HEK293 (cell line): ENCODE measurements around the gene PTPRJ.

Experiments
- CTCF ChIP-seq: fragments of 450-650 bp; formaldehyde crosslinking; IDR thresholded peaks from 2 replicates; pipeline ENCODE4 v1.5.1; 2016; ENCODE audit warnings: missing biosample characterization, missing genetic modification characterization
- SP7 ChIP-seq: fragments of 450-650 bp; formaldehyde crosslinking; IDR thresholded peaks from 2 replicates; pipeline ENCODE4 v1.5.1; 2016; ENCODE audit warnings: missing biosample characterization, missing genetic modification characterization
- WT1 ChIP-seq: fragments of 450-650 bp; formaldehyde crosslinking; IDR thresholded peaks from 2 replicates; pipeline ENCODE4 v1.5.1; 2016; ENCODE audit warnings: missing biosample characterization, missing genetic modification characterization
- ZBTB17 ChIP-seq: fragments of 450-650 bp; formaldehyde crosslinking; IDR thresholded peaks from 2 replicates; pipeline ENCODE4 v1.5.1; 2016; ENCODE audit warnings: missing biosample characterization, missing genetic modification characterization
- ZNF121 ChIP-seq: fragments of 450-650 bp; formaldehyde crosslinking; IDR thresholded peaks from 2 replicates; pipeline ENCODE4 v1.5.1; 2016; ENCODE audit warnings: missing biosample characterization, missing genetic modification characterization
- ZNF174 ChIP-seq: fragments of 450-650 bp; formaldehyde crosslinking; IDR thresholded peaks from 2 replicates; pipeline ENCODE4 v1.5.0; 2017; ENCODE audit warnings: missing biosample characterization, mild to moderate bottlenecking, missing genetic modification characterization
- ZNF354C ChIP-seq: fragments of 450-650 bp; formaldehyde crosslinking; IDR thresholded peaks from 2 replicates; pipeline ENCODE4 v1.5.1; 2016; ENCODE audit warnings: missing biosample characterization, missing genetic modification characterization, low read depth, borderline replicate concordance
- ZNF549 ChIP-seq: fragments of 450-650 bp; IDR thresholded peaks from 2 replicates; pipeline ENCODE4 v1.5.1; 2018; ENCODE audit warnings: missing biosample characterization, missing genetic modification characterization, mild to moderate bottlenecking, inconsistent platforms, moderate library complexity
- ZNF785 ChIP-seq: fragments of 450-650 bp; formaldehyde crosslinking; IDR thresholded peaks from 2 replicates; pipeline ENCODE4 v1.5.1; 2016; ENCODE audit warnings: missing biosample characterization, missing genetic modification characterization
- ZNF830 ChIP-seq: fragments of 450-650 bp; IDR thresholded peaks from 2 replicates; pipeline ENCODE4 v1.5.0; 2018; ENCODE audit warnings: missing biosample characterization, missing genetic modification characterization, low read depth, mild to moderate bottlenecking, moderate library complexity
- TF ChIP-seq, protein P1 (sequence below): fragments of 450-650 bp; formaldehyde crosslinking; IDR thresholded peaks from 2 replicates; pipeline ENCODE4; 2016; ENCODE audit warnings: missing biosample characterization, missing genetic modification characterization

DNA sequence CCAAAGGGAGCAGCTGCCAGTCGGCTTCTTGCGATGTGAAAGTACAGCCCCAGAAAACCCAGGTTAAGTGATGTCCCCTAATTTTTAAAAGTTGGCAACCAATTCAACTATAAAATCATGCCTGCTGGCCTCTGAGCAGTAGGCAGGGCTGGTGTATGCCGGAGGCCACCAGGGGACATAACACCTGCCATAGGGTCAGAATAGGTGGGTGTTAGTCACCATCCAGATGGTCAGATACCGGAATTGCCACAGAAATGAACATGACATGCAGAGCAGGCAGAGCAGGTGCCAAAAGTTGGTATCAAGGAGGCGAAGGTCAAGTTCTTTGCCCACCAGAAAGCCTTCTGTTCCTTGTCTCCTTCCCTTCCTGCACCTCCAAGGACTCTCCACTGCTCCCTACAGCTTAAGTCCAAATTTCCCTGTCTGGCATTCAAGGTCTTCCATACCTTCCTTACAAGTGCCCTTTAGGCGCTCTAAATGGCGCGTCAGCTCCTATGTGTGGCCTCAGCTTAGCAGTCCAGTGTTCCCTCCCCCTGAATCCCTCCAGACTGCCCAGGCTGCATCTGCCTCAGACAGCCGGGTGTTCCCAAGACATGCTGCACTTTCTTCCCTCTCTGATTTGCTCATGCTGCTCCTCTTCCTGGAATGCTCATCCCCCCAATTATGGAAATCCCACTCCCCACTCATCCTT is 45.1 kb downstream of the PTPRJ start:
- TF ChIP-seq CTCF (tag by site-specific recombination) (no peak), WT1 (tag by site-specific recombination) (no peak), ZNF354C (tag by site-specific recombination) (no peak), ZNF121 (no peak), ZNF549 (tag by site-specific recombination) (no peak), SP7 (tag by site-specific recombination) (no peak), ZNF174 (tag by site-specific recombination) (no peak), ZNF785 (tag by site-specific recombination) (no peak), ZBTB17 (tag by site-specific recombination) (no peak), ZNF830 (tag by site-specific recombination) (no peak)
- TF ChIP-seq, protein P1, sequence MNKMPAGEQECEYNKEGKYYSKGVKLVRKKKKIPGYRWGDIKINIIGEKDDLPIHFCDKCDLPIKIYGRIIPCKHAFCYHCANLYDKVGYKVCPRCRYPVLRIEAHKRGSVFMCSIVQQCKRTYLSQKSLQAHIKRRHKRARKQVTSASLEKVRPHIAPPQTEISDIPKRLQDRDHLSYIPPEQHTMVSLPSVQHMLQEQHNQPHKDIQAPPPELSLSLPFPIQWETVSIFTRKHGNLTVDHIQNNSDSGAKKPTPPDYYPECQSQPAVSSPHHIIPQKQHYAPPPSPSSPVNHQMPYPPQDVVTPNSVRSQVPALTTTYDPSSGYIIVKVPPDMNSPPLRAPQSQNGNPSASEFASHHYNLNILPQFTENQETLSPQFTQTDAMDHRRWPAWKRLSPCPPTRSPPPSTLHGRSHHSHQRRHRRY: no peak
